ENCODE data around the gene AQP5.

The AQP5 gene

DNA sequence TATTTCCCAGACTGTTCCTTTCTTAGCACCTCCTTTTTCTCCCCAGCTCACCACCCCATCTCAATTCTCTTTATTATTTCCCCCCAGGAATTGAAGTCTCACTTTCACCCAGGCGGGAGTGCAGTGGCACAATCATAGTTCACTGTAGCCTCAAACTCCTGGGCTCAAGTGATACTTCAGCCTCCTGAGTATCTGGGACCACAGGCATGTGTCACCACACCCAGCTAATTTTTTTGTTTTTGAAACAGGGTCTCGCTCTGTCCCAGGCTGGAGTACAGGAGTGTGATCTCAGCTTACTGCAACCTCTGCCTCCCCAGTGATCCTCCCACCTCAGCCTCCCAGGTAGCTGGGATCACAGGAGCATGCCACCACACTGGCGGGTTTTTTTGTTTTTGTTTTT, 52.7 kb downstream of the AQP5 start:
- TF ChIP-seq, protein P1, sequence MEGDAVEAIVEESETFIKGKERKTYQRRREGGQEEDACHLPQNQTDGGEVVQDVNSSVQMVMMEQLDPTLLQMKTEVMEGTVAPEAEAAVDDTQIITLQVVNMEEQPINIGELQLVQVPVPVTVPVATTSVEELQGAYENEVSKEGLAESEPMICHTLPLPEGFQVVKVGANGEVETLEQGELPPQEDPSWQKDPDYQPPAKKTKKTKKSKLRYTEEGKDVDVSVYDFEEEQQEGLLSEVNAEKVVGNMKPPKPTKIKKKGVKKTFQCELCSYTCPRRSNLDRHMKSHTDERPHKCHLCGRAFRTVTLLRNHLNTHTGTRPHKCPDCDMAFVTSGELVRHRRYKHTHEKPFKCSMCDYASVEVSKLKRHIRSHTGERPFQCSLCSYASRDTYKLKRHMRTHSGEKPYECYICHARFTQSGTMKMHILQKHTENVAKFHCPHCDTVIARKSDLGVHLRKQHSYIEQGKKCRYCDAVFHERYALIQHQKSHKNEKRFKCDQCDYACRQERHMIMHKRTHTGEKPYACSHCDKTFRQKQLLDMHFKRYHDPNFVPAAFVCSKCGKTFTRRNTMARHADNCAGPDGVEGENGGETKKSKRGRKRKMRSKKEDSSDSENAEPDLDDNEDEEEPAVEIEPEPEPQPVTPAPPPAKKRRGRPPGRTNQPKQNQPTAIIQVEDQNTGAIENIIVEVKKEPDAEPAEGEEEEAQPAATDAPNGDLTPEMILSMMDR (conservative IDR thresholded peaks at IDR 0.05; ENCODE audit: control insufficient read depth, insufficient read depth, low read depth, low read length), result no peak
- no peak overlapping the region for H3K4me3 ChIP-seq (ENCODE audit: control insufficient read depth, low read depth, low read length)
- no peak for DNase-seq (ENCODE audit: low read depth)
